Measurements from ENCODE around the gene XRCC1. TPM values are rescaled to one million over a fixed set of nuclear protein-coding genes. Genes with fewer than 3 reads are reported as not detected.

The XRCC1 gene
- polyA plus RNA-seq, 3 donors = 13.1 to 23.0 (median 19.3) TPM

DNA sequence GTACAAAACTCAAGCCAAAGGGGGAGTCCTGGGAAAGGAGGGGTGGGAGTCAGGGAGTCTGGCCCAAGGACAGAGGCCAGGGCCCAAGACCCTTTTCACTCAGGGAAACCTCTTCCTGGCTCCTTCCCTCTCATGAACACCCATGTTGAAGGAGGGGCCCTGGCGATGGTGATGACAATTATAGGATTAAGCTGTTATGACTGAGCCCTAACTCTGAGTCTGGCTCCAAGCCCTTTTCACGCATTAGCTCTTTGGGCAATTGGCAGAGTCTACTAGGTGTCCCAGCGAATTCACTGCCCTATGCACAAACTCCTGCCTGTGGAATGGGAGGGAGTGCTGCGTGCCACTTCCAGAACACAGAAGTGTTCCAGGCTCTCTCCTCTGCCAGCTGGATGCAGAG is 21.7 kb downstream of the XRCC1 start:
- Histone ChIP-seq H2AFZ (ENCODE audit: insufficient read depth, low read depth, low read length, poor library complexity, severe bottlenecking) (no peak overlapping the region), H3K4me1 (ENCODE audit: control insufficient read depth in 1 of 2, insufficient read depth in 2 of 2, low read length in 2 of 2) (no peaks in the 10 kb centered on the region), H3K4me3 (replicated peaks in 1 of 3; ENCODE audit: low read depth in 2 of 3, low read length in 3 of 3) (no peak overlapping the region), H3K36me3 (replicated peaks in 1 of 2; ENCODE audit: control insufficient read depth in 1 of 2, insufficient read depth in 2 of 2, low read length in 2 of 2) (peaks cover 56 to 85% of the 10 kb centered on the region in 2 donors), H3K27me3 (ENCODE audit: control insufficient read depth in 2 of 2, insufficient read depth in 2 of 2, low read length in 2 of 2) (no peaks in the 10 kb centered on the region), H4K20me1 (ENCODE audit: insufficient read depth, low read length) (no peaks in the 10 kb centered on the region), H3K4me2 (replicated peaks; ENCODE audit: extremely low read depth, low read length, poor library complexity, severe bottlenecking) (no peak overlapping the region), H3K9me3 (replicated peaks in 1 of 2; ENCODE audit: control insufficient read depth in 1 of 2, insufficient read depth in 1 of 2, low read length in 2 of 2) (no peaks in the 10 kb centered on the region), H3K9ac (ENCODE audit: insufficient read depth, low read length, poor library complexity, severe bottlenecking) (no peak overlapping the region), H3K79me2 (ENCODE audit: insufficient read depth, low read length) (no peaks in the 10 kb centered on the region), H3K27ac (ENCODE audit: low read depth in 1 of 2, low read length in 2 of 2) (peak overlapping the region in 1 of 2 donors; percentile 31)
- no peak for DNase-seq
- peak overlapping the region in 1 of 7 donors; percentile 71 for H3K27ac Mint-ChIP-seq
- H3K9me3 Mint-ChIP-seq = no peaks in the 10 kb centered on the region
- H3K36me3 Mint-ChIP-seq = peaks cover 68 to 82% of the 10 kb centered on the region in 2 donors
- intact Hi-C loops (cut with micrococcal nuclease) = loop anchor here (2.0 kb wide), 1 partner anchor 41 kb away; no protein-coding TSS in a partner anchor
- no peak overlapping the region for H3K4me3 Mint-ChIP-seq
- H3K4me1 Mint-ChIP-seq = no peaks in the 10 kb centered on the region
- TF ChIP-seq CTCF (IDR thresholded peaks at IDR 0.05) = no peak
- 96% methylated on average over 3 of the region's 4 CpGs for WGBS (ENCODE audit: insufficient coverage)
- peaks cover 0 to 3% (median 0%) of the 10 kb centered on the region in 3 donors for H3K27me3 Mint-ChIP-seq (ENCODE audit: low read depth in 3 of 3)

- Histone ChIP-seq H3K9ac (ENCODE audit: insufficient read depth, low read length, poor library complexity, severe bottlenecking) (no peak overlapping the region), H3K79me2 (ENCODE audit: insufficient read depth, low read length) (no peaks in the 10 kb centered on the region), H3K27me3 (ENCODE audit: control insufficient read depth in 2 of 2, insufficient read depth in 2 of 2, low read length in 2 of 2) (no peaks in the 10 kb centered on the region), H3K4me3 (replicated peaks in 1 of 3; ENCODE audit: low read depth in 2 of 3, low read length in 3 of 3) (no peak overlapping the region), H2AFZ (ENCODE audit: insufficient read depth, low read depth, low read length, poor library complexity, severe bottlenecking) (no peak overlapping the region), H3K4me1 (ENCODE audit: control insufficient read depth in 1 of 2, insufficient read depth in 2 of 2, low read length in 2 of 2) (no peaks in the 10 kb centered on the region), H4K20me1 (ENCODE audit: insufficient read depth, low read length) (no peaks in the 10 kb centered on the region), H3K4me2 (replicated peaks; ENCODE audit: extremely low read depth, low read length, poor library complexity, severe bottlenecking) (no peak overlapping the region), H3K36me3 (replicated peaks in 1 of 2; ENCODE audit: control insufficient read depth in 1 of 2, insufficient read depth in 2 of 2, low read length in 2 of 2) (peaks cover 50 to 81% of the 10 kb centered on the region in 2 donors), H3K9me3 (replicated peaks in 1 of 2; ENCODE audit: control insufficient read depth in 1 of 2, insufficient read depth in 1 of 2, low read length in 2 of 2) (no peaks in the 10 kb centered on the region), H3K27ac (ENCODE audit: low read depth in 1 of 2, low read length in 2 of 2) (peak overlapping the region in 1 of 2 donors; percentile 34)
- intact Hi-C loops (cut with micrococcal nuclease) = no loop called here
- peaks cover 63 to 80% of the 10 kb centered on the region in 2 donors for H3K36me3 Mint-ChIP-seq
- H3K4me3 Mint-ChIP-seq = no peak overlapping the region
- 33% methylated on average over 1 of the region's 3 CpGs for WGBS (ENCODE audit: insufficient coverage)
- DNase-seq = no peak
- H3K27ac Mint-ChIP-seq = peak overlapping the region in 4 of 7 donors; percentile 33 to 77 (median 53)
- H3K9me3 Mint-ChIP-seq = no peaks in the 10 kb centered on the region
- no peaks in the 10 kb centered on the region for H3K4me1 Mint-ChIP-seq
- H3K27me3 Mint-ChIP-seq (ENCODE audit: low read depth in 3 of 3) = peaks cover 0 to 3% (median 0%) of the 10 kb centered on the region in 3 donors
- TF ChIP-seq CTCF (IDR thresholded peaks at IDR 0.05) = no peak
Observed at GRCh38 chr19:43552616-43553015, 22.7 kb downstream of the XRCC1 start.

All from CD14-positive monocyte (primary cell).